ENCODE data around the gene SRRM1.

Gene SRRM1

DNA sequence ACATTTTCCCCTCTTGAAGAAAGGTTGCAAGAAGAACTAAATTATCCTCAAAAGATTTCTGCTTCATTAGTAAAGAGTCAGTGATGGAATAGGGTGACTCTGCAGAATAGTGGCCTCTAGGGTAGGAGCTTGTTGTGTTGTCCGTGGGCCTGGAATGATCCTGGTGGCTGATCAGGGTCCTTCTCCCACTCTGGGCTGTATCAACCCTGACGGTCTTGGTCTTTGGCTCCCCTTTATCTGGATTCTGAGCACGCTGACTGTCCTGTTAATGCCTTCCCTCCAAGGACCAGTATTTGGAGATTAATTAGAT, 36.9 kb upstream of the SRRM1 start:
- TF ChIP-seq, protein P1, sequence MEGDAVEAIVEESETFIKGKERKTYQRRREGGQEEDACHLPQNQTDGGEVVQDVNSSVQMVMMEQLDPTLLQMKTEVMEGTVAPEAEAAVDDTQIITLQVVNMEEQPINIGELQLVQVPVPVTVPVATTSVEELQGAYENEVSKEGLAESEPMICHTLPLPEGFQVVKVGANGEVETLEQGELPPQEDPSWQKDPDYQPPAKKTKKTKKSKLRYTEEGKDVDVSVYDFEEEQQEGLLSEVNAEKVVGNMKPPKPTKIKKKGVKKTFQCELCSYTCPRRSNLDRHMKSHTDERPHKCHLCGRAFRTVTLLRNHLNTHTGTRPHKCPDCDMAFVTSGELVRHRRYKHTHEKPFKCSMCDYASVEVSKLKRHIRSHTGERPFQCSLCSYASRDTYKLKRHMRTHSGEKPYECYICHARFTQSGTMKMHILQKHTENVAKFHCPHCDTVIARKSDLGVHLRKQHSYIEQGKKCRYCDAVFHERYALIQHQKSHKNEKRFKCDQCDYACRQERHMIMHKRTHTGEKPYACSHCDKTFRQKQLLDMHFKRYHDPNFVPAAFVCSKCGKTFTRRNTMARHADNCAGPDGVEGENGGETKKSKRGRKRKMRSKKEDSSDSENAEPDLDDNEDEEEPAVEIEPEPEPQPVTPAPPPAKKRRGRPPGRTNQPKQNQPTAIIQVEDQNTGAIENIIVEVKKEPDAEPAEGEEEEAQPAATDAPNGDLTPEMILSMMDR (IDR thresholded peaks at IDR 0.05; ENCODE audit: control insufficient read depth, extremely low read depth, insufficient read depth), result no peak
- no peak overlapping the region for H3K4me3 ChIP-seq (ENCODE audit: low read depth, low read length)
- no peak for DNase-seq (ENCODE audit: low read depth)

DNA sequence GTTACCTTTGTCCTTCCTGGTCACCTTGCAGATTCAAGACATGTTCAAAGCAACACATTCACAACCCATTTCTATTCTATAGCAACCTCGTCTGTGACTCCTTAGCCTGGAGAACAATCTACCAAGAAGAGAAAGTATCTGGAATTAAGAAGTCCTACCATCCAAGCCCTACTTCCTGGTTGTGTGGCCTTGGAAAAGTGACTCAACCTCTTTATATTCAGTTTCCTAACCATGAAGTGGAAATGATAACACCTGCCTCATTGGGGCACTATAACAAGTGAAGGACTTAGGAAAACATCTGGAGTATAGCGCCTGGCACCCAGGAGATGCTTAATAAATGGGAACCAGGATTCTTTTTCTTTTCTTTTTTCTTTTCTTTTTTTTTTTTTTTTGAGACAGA, 36.5 kb upstream of the SRRM1 start:
- TF ChIP-seq, protein P1 (IDR thresholded peaks at IDR 0.05; ENCODE audit: control insufficient read depth, extremely low read depth, insufficient read depth), result no peak

DNA sequence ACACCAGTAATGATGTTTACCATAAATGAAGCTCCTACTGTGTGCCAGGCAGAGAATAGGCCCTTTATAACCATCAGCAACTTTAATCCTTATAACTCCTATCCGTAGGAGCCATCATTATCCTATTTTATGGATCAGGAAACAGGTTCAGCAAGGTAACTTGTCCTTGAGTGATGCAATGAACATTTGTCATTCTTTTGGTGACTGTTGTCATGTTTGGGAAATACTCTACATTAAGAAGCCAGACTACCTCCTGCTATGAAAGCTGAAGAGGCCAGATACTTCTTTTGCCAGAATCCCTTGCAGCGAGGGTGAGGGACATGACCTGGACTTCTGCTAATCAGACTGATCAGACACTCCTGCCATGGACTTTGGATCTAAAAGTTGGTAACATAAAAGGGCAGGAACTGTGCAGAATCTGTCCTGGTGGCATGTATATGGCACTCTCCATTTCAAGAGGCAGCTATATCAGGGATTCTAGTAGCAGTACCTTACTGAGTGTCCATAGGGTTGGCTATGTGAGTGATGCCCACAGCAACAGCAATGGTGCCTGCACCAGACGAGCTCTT, 33.1 kb upstream of the SRRM1 start:
- no peak overlapping the region for H3K4me3 ChIP-seq (ENCODE audit: low read depth, low read length)
- TF ChIP-seq, protein P1 (IDR thresholded peaks at IDR 0.05; ENCODE audit: control insufficient read depth, extremely low read depth, insufficient read depth), result no peak
- DNase-seq (ENCODE audit: low read depth), result peak; percentile 3

More for the DNA sequence above, 36.5 kb upstream of the SRRM1 start:
- no peak for DNase-seq (ENCODE audit: low read depth)
- H3K4me3 ChIP-seq (ENCODE audit: low read depth, low read length), result no peak overlapping the region

DNA sequence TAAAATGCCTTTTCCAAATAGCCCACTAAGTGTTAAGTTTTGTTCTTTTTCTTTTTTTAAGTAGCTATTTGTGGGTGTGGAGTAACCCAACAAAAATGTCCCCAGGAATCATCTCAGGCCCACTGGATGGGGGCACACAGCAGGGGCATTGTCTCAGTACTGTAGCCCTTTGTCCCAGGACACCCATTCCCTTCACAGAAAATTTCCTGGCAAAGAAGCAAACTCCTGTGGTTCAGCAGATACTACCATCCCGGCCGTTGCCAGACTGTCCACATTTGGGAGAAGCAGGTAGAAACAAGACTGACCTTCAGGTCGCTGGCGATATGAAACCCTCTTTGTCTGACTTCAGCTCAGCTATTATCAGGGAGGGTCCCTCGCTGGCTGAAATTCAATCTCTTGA, 23.7 kb upstream of the SRRM1 start:
- DNase-seq (ENCODE audit: low read depth), result no peak
- H3K4me3 ChIP-seq (ENCODE audit: low read depth, low read length), result no peak overlapping the region
- TF ChIP-seq, protein P1 (IDR thresholded peaks at IDR 0.05; ENCODE audit: control insufficient read depth, extremely low read depth, insufficient read depth), result no peak

DNA sequence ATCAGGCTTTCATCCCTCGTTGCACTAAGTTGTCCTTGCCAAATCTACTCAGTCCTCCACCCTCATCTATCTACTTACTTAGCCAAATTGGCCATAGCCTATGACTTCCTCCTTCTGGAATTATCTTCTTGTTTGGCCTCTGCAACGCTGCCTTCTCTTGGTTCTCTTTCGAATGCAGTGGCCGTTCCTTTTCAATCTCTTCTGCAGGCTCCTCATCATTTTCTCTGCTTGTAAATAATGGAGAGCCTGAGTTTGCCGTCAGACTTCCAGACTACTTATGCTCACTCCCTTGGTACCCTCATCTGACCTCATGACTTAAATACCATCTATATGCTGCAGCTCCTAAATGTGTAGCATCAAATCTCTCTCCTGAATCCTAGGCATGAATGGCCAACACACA, 22.4 kb upstream of the SRRM1 start:
- TF ChIP-seq, protein P1 (IDR thresholded peaks at IDR 0.05; ENCODE audit: control insufficient read depth, extremely low read depth, insufficient read depth), result no peak
- no peak overlapping the region for H3K4me3 ChIP-seq (ENCODE audit: low read depth, low read length)
- no peak for DNase-seq (ENCODE audit: low read depth)

DNA sequence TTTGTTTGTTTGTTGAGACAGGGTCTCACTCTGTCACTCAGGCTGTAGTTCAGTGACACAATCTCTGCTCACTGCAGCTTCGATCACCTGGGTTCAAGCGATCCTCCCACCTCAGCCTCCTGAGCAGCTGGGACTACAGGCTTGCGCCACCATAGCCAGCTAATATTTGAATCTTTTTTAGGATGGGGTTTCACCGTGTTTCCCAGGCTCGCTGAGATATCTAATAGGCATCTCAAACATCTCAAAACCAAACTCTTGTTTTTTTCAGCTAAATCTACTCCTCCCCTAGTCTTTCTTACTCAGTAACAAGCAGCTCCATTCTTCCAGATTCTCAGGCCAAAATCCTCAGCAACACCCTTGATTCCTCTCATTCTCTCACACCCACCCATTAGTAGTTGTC, 22.0 kb upstream of the SRRM1 start:
- TF ChIP-seq, protein P1 (IDR thresholded peaks at IDR 0.05; ENCODE audit: control insufficient read depth, extremely low read depth, insufficient read depth), result no peak
- no peak for DNase-seq (ENCODE audit: low read depth)
- H3K4me3 ChIP-seq (ENCODE audit: low read depth, low read length), result no peak overlapping the region

DNA sequence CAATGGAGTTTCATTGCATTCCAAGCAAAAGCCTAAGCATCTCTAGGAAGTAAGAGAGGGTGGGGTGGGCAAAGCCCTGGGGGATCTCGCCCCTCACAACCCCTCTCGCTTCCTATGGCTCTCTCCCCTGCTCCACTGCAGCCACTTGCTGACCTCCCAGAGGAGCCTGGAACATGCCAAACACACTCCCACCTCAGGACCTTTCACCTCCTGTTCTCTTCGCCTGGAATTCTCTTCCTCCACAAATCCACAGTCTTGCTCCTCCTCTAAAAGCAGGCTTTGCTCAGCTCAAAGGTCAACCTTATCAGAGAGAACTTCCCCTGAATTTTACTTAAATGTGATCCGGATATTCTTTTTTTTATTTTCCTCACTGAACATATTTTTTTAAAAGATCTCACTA, 20.9 kb upstream of the SRRM1 start:
- H3K4me3 ChIP-seq (ENCODE audit: low read depth, low read length), result no peak overlapping the region
- TF ChIP-seq, protein P1 (IDR thresholded peaks at IDR 0.05; ENCODE audit: control insufficient read depth, extremely low read depth, insufficient read depth), result no peak
- no peak for DNase-seq (ENCODE audit: low read depth)

All from LNCaP clone FGC (cell line).